ENCODE measurements around the gene CCDC149. TPM values are rescaled to one million over a fixed set of nuclear protein-coding genes. Genes with fewer than 3 reads are reported as not detected.

Gene CCDC149
- total RNA-seq, 1 experiment from 2014 or later, result 3.6 TPM

DNA sequence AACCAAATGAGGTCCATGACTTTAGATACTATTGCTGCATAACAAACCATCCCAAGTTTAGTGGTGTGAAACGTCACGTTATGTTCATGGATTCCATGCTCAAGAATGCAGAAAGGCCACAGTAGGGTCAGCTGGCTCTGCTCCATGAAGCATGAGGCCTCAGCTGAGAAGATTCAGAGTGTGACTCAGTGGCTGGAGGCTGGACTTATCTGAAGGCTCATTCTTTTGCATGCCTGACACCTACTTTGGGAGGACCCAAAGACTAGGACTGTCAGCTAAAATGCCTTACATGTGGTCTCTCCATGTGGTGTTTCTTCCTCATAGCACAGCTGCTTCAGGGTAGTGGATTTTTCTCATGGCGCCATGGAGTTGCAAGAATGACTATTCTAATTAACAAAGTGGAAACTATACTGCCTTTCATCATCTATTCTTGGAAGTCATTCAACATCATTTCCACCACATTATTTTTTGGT is 11.5 kb upstream of the CCDC149 start:
- in situ Hi-C loops (cut with HindIII; ENCODE audit: low pct_unique_long_range_greater_than_20kb, low sequenced_read_pairs), result no loop called here
- TF ChIP-seq SIN3A (IDR thresholded peaks at IDR 0.05; ENCODE audit: borderline replicate concordance, insufficient read depth, low read depth, low read length), result no peak
- TF ChIP-seq, protein P1, sequence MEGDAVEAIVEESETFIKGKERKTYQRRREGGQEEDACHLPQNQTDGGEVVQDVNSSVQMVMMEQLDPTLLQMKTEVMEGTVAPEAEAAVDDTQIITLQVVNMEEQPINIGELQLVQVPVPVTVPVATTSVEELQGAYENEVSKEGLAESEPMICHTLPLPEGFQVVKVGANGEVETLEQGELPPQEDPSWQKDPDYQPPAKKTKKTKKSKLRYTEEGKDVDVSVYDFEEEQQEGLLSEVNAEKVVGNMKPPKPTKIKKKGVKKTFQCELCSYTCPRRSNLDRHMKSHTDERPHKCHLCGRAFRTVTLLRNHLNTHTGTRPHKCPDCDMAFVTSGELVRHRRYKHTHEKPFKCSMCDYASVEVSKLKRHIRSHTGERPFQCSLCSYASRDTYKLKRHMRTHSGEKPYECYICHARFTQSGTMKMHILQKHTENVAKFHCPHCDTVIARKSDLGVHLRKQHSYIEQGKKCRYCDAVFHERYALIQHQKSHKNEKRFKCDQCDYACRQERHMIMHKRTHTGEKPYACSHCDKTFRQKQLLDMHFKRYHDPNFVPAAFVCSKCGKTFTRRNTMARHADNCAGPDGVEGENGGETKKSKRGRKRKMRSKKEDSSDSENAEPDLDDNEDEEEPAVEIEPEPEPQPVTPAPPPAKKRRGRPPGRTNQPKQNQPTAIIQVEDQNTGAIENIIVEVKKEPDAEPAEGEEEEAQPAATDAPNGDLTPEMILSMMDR (IDR thresholded peaks at IDR 0.05), result no peak
- TF ChIP-seq, protein P2, sequence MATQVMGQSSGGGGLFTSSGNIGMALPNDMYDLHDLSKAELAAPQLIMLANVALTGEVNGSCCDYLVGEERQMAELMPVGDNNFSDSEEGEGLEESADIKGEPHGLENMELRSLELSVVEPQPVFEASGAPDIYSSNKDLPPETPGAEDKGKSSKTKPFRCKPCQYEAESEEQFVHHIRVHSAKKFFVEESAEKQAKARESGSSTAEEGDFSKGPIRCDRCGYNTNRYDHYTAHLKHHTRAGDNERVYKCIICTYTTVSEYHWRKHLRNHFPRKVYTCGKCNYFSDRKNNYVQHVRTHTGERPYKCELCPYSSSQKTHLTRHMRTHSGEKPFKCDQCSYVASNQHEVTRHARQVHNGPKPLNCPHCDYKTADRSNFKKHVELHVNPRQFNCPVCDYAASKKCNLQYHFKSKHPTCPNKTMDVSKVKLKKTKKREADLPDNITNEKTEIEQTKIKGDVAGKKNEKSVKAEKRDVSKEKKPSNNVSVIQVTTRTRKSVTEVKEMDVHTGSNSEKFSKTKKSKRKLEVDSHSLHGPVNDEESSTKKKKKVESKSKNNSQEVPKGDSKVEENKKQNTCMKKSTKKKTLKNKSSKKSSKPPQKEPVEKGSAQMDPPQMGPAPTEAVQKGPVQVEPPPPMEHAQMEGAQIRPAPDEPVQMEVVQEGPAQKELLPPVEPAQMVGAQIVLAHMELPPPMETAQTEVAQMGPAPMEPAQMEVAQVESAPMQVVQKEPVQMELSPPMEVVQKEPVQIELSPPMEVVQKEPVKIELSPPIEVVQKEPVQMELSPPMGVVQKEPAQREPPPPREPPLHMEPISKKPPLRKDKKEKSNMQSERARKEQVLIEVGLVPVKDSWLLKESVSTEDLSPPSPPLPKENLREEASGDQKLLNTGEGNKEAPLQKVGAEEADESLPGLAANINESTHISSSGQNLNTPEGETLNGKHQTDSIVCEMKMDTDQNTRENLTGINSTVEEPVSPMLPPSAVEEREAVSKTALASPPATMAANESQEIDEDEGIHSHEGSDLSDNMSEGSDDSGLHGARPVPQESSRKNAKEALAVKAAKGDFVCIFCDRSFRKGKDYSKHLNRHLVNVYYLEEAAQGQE (IDR thresholded peaks at IDR 0.05; ENCODE audit: insufficient read depth in 1 of 2, low read depth in 2 of 2, low read length in 1 of 2), result no peak
- TF ChIP-seq POLR2AphosphoS5 (IDR thresholded peaks at IDR 0.05; ENCODE audit: low read depth, low read length), result no peak
- no peak for TF ChIP-seq TCF7L2 (IDR thresholded peaks at IDR 0.05; ENCODE audit: low read depth, low read length)
- ATAC-seq, result no peak
- no peaks in the 10 kb centered on the region for H3K4me1 ChIP-seq (ENCODE audit: control insufficient read depth, insufficient read depth, low read length)
- no peaks in the 10 kb centered on the region for H3K36me3 ChIP-seq (ENCODE audit: control insufficient read depth, insufficient read depth, low read length)
- ChIA-PET CTCF (no interaction called here), POLR2A (no interaction called here)
- H3K27me3 ChIP-seq (ENCODE audit: control insufficient read depth, insufficient read depth, low read length), result no peaks in the 10 kb centered on the region; the same call in 1 of the 2 replicates
- no peak overlapping the region for H3K27ac ChIP-seq (ENCODE audit: low read length)
- H3K9me3 ChIP-seq (ENCODE audit: control insufficient read depth, insufficient read depth, low read depth, low read length), result no peaks in the 10 kb centered on the region
- intact Hi-C loops (cut with micrococcal nuclease; ENCODE audit: unreplicated experiment), result no loop called here
- DNase-seq (ENCODE audit: low read depth, low spot score), result no peak
- no TSS peak for BruUV-seq (replicated peaks)
- H3K4me3 ChIP-seq (ENCODE audit: low read depth in 2 of 2, low read length in 2 of 2), result no peak overlapping the region

DNA sequence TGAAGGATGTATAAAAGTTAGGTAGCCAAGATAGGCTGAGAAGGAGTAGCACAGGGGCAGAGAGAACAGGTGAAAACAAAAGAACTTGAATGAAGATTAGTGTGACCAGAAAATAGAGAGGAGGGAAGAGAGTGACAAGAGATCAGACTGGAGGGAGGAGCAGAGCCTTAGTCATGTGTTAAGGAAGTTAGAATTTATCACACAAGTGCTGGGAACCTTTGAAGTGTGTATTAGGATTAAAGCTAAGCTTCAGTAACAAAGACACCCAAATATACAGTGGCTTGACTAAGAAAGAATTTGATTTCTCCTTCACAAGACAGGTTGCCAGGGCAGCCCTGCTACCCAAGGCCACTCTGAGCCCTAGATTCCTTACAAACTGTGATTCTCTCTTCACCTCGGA is 10.7 kb upstream of the CCDC149 start:
- TF ChIP-seq, protein P1 (IDR thresholded peaks at IDR 0.05), result no peak
- TF ChIP-seq, protein P2 (IDR thresholded peaks at IDR 0.05; ENCODE audit: insufficient read depth in 1 of 2, low read depth in 2 of 2, low read length in 1 of 2), result no peak
- TF ChIP-seq SIN3A (IDR thresholded peaks at IDR 0.05; ENCODE audit: borderline replicate concordance, insufficient read depth, low read depth, low read length), result no peak
- no peak for TF ChIP-seq POLR2AphosphoS5 (IDR thresholded peaks at IDR 0.05; ENCODE audit: low read depth, low read length)
- no peak for TF ChIP-seq TCF7L2 (IDR thresholded peaks at IDR 0.05; ENCODE audit: low read depth, low read length)
- in situ Hi-C loops (cut with HindIII; ENCODE audit: low pct_unique_long_range_greater_than_20kb, low sequenced_read_pairs) (no loop called here), intact Hi-C loops (cut with micrococcal nuclease; ENCODE audit: unreplicated experiment) (no loop called here)
- no peaks in the 10 kb centered on the region for H3K9me3 ChIP-seq (ENCODE audit: control insufficient read depth, insufficient read depth, low read depth, low read length)
- ChIA-PET POLR2A (no interaction called here), CTCF (no interaction called here)
- BruUV-seq (replicated peaks), result no TSS peak
- H3K4me3 ChIP-seq (ENCODE audit: low read depth in 2 of 2, low read length in 2 of 2), result no peak overlapping the region
- no peak overlapping the region for H3K27ac ChIP-seq (ENCODE audit: low read length)
- no peaks in the 10 kb centered on the region for H3K4me1 ChIP-seq (ENCODE audit: control insufficient read depth, insufficient read depth, low read length)
- no peaks in the 10 kb centered on the region for H3K36me3 ChIP-seq (ENCODE audit: control insufficient read depth, insufficient read depth, low read length)
- DNase-seq (ENCODE audit: low read depth, low spot score), result no peak
- no peak for ATAC-seq
- no peaks in the 10 kb centered on the region; the same call in 1 of the 2 replicates for H3K27me3 ChIP-seq (ENCODE audit: control insufficient read depth, insufficient read depth, low read length)

All from Panc1 (cell line).